Suprapubic skin (tissue), 4 donors: Measurements from ENCODE around the gene NR3C2.

ENCODE experiments used
- CTCF ChIP-seq, 2 donors: fragments of 200-600 bp in 1 of 2; fragments of 450-650 bp in 1 of 2; sonication (generic) in 1 of 2; IDR thresholded peaks; one replicate each; pipeline ENCODE4 v1.5.1; 2016 to 2019; ENCODE audit warnings: antibody characterized with exemption in 2 of 2, mild to moderate bottlenecking in 1 of 2, moderate library complexity in 1 of 2
- POLR2A ChIP-seq, 2 donors: fragments of 450-650 bp; IDR thresholded peaks; one replicate each; pipeline ENCODE4 v1.6.1; 2017; ENCODE audit warnings: antibody characterized with exemption in 2 of 2, mild to moderate bottlenecking in 2 of 2, moderate library complexity in 2 of 2
- POLR2AphosphoS5 ChIP-seq, 3 donors: sonication (generic); formaldehyde crosslinking; IDR thresholded peaks; one replicate each; pipeline ENCODE4 v1.6.1; 2017; ENCODE audit warnings: antibody characterized with exemption in 3 of 3

GRCh38 chr4:148238811-148239493 is 203.3 kb downstream of the NR3C2 start:
- no peak for TF ChIP-seq POLR2A (IDR thresholded peaks at IDR 0.05)
- TF ChIP-seq CTCF (IDR thresholded peaks at IDR 0.05): no peak
- no peak for TF ChIP-seq POLR2AphosphoS5 (IDR thresholded peaks at IDR 0.05)
